Heart left ventricle (tissue), 16 donors: ENCODE results near the gene PPFIBP1. TPM values are rescaled to one million over a fixed set of nuclear protein-coding genes. Genes with fewer than 3 reads are reported as not detected.

Experiments
- ATAC-seq, 4 donors: fragments of 200-7000 bp; cut with Tn5 transposase; one replicate each; pipeline ENCODE4 v1.9.1; 2020 to 2022; ENCODE audit warnings: moderate library complexity in 4 of 4, mild to moderate bottlenecking in 3 of 4, moderate number of reproducible peaks in 1 of 4
- DNase-seq, 5 donors: peaks; one replicate each; pipeline ENCODE4 v3.0.0-alpha.2; 2020
- H3K27ac ChIP-seq, 12 donors: fragments of 200-600 bp; sonication (generic) in 4 of 12; one replicate each; pipeline versions ENCODE4 v1.5.0 to v1.8.0; 2016 to 2022; ENCODE audit warnings: mild to moderate bottlenecking in 2 of 12
- H3K27me3 ChIP-seq, 9 donors: fragments of 200-600 bp; sonication (generic) in 2 of 9; one replicate each; pipeline versions ENCODE4 v1.5.1 to v1.8.0; 2016 to 2022; ENCODE audit warnings: mild to moderate bottlenecking in 3 of 9
- H3K36me3 ChIP-seq, 9 donors: fragments of 200-600 bp; sonication (generic) in 2 of 9; one replicate each; pipeline versions ENCODE4 v1.5.0 to v1.8.0; 2018 to 2022; ENCODE audit warnings: mild to moderate bottlenecking in 2 of 9
- H3K4me1 ChIP-seq, 12 donors: fragments of 200-600 bp; sonication (generic) in 4 of 12; one replicate each; pipeline versions ENCODE4 v1.5.0 to v1.8.0; 2016 to 2022; ENCODE audit warnings: mild to moderate bottlenecking in 3 of 12
- H3K4me3 ChIP-seq, 12 donors: fragments of 200-600 bp; sonication (generic) in 4 of 12; one replicate each; pipeline versions ENCODE4 v1.5.0 to v1.8.0; 2017 to 2022; ENCODE audit warnings: mild to moderate bottlenecking in 9 of 12, moderate library complexity in 4 of 12
- H3K9me3 ChIP-seq, 12 donors: fragments of 200-600 bp; sonication (generic) in 4 of 12; one replicate each; pipeline versions ENCODE4 v1.5.0 to v1.8.0; 2016 to 2022; ENCODE audit warnings: mild to moderate bottlenecking in 1 of 12
- POLR2A ChIP-seq, 2 donors: fragments of 450-650 bp; IDR thresholded peaks; one replicate each; pipeline ENCODE4 v1.6.1; 2017; ENCODE audit warnings: antibody characterized with exemption in 2 of 2, mild to moderate bottlenecking in 2 of 2, moderate library complexity in 2 of 2
- WGBS, 4 donors: extraction: QIAGEN DNeasy Blood & Tissue Kit in 2 of 4; methylation state at CpG; one replicate each; pipeline versions ENCODE4 v1.1.5 to v1.1.7; 2013 to 2018; 5-methylcytosine and 5-hydroxymethylcytosine counted together
- intact Hi-C, 10 donors: fragments of 100-400 bp; cut with DNase I; formaldehyde crosslinking; loops; one replicate each; pipeline versions ENCODE4 v1.11.1 to v1.14.2; 2022
- polyA plus RNA-seq, 2 donors: library from polyadenylated mRNA; stranded (reverse); fragments of 200-250 nt; gene quantifications; one replicate each; pipeline ENCODE4 v1.2.3, GENCODE V29; 2013
- total RNA-seq, 9 donors: library from RNA; depleted of rRNA in 2 of 9; stranded (reverse); fragments of >200 nt in 2 of 9; fragmentation: NEBNext Ultra II Directional in 3 of 9; extraction: Animal tissue kit (Norgen Biotek cat#: 25700) in 3 of 9; gene quantifications; one replicate each; pipeline versions ENCODE4 v1.1.0 to v1.2.4, GENCODE V29; 2016 to 2023
- TF ChIP-seq, protein P1 (sequence below), 12 donors: fragments of 200-600 bp; sonication (generic) in 4 of 12; IDR thresholded peaks; one replicate each; pipeline versions ENCODE4 v1.5.0 to v1.8.0; 2018 to 2022; ENCODE audit warnings: antibody characterized with exemption in 12 of 12, mild to moderate bottlenecking in 5 of 12
- donor health status: ischemic (EF 13 %, LVEDD 7.1; RV severe dilation, severe dysfunction).
- donor health status: healthy with polysubstance abuse.
- donor health status: DM: no; HTN: yes; CAD: no.
- donor health status: DM: no; HTN: no; CAD: no.
- donor health status: ischemic (EF 25% LVEDD 6.9; RV normal size, moderate dysfunction).
- donor health status: ischemic (EF 25% LVEDD 5.7; RV mildly dilated, moderate dysfunction).
- donor health status: healthy.
- donor health status: DM: yes; HTN: yes; CAD: no.
- donor health status: ischemic (EF 35%, LVEDD 5.7; RV mildly dilated, moderate dysfunction).
- donor health status: nonischemic (EF 11% LVEDD 7.7; RV severe dilation, severe dysfunction).
- donor health status: DM: yes; HTN: yes; CAD: no.
- donor health status: PGD.
- donor health status: ischemic (EF 29% LVEDD 5.4; RV normal size, mild dysfunction).
- donor health status: nonischemic (EF 23%, LVEDD 6.1; RV moderate dilation, normal function).

PPFIBP1 gene
- total and polyA plus RNA-seq, 11 donors: 48.7 to 413 (median 265) TPM

GRCh38 chr12:27709212-27709931, 185.4 kb downstream of the PPFIBP1 start:
- 86 to 90% (median 89%) methylated on average over 12 of the region's 12 CpGs for WGBS, 4 donors
- no peak for DNase-seq

DNA sequence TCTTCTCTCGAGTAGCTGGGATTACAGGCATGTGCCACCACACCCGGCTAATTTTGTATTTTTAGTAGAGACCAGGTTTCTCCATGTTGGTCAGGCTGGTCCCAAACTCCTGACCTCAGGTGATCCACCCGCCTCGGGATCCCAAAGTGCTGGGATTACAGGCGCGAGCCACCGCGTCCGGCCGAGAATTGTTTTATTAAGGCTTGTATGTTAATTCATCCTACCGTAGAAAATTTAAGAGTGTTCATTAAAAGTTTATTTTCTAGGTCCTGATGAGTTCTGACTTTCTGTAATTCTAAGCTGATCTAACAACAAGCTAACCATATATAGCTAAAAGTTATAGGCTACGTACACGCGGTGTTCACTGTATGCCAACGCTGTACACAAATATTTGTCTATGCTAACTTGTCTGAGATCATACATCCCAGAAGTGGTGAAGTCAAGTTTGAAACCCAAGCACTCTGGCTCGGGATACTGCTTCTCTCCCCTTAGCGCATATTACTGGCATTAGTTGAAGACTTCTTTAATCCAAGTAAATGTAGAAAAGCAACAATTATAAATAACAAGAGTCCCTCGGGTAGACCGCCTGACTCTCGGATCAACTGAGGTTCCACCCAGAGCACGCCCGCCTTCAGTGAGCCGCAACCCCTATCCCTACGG, 186.1 kb downstream of the PPFIBP1 start:
- intact Hi-C loops: loop anchor here in 1 of 10 donors (5.0 to 10.0 kb wide), 2 partner anchors 72 to 695 kb away; partner anchors contain the start of genes KLHL42, MANSC4 and TM7SF3
- no peaks in the 10 kb centered on the region for H3K27me3 ChIP-seq
- TF ChIP-seq, protein P1, sequence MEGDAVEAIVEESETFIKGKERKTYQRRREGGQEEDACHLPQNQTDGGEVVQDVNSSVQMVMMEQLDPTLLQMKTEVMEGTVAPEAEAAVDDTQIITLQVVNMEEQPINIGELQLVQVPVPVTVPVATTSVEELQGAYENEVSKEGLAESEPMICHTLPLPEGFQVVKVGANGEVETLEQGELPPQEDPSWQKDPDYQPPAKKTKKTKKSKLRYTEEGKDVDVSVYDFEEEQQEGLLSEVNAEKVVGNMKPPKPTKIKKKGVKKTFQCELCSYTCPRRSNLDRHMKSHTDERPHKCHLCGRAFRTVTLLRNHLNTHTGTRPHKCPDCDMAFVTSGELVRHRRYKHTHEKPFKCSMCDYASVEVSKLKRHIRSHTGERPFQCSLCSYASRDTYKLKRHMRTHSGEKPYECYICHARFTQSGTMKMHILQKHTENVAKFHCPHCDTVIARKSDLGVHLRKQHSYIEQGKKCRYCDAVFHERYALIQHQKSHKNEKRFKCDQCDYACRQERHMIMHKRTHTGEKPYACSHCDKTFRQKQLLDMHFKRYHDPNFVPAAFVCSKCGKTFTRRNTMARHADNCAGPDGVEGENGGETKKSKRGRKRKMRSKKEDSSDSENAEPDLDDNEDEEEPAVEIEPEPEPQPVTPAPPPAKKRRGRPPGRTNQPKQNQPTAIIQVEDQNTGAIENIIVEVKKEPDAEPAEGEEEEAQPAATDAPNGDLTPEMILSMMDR (IDR thresholded peaks at IDR 0.05): no peak
- no peak for TF ChIP-seq POLR2A (IDR thresholded peaks at IDR 0.05)
- peaks cover 0 to 27% (median 15%) of the 10 kb centered on the region in 12 donors for H3K4me1 ChIP-seq
- no peaks in the 10 kb centered on the region for H3K9me3 ChIP-seq
- ATAC-seq (peak; percentile 43 to 56 (median 47)), DNase-seq (no peak)
- H3K36me3 ChIP-seq: peaks cover 0 to 11% (median under 1%) of the 10 kb centered on the region in 9 donors
- WGBS, 4 donors: 15 to 30% (median 17%) methylated on average over 24 of the region's 24 CpGs
- peak overlapping the region; percentile 2 to 92 (median 82) for H3K27ac ChIP-seq
- H3K4me3 ChIP-seq: peak overlapping the region; percentile 56 to 99 (median 84)

More at GRCh38 chr12:27709212-27709931, 185.4 kb downstream of the PPFIBP1 start:
- ATAC-seq: no peak
- H3K4me1 ChIP-seq: peaks cover 0 to 27% (median 15%) of the 10 kb centered on the region in 12 donors
- TF ChIP-seq, protein P1 (IDR thresholded peaks at IDR 0.05): no peak
- TF ChIP-seq POLR2A (IDR thresholded peaks at IDR 0.05): no peak
- no peaks in the 10 kb centered on the region for H3K9me3 ChIP-seq
- H3K27me3 ChIP-seq: no peaks in the 10 kb centered on the region
- intact Hi-C loops: loop anchor here in 1 of 10 donors (10.0 kb wide), 1 partner anchor 695 kb away; the partner anchor contains the start of gene TM7SF3
- H3K4me3 ChIP-seq: peak overlapping the region in 11 of 12 donors; percentile 56 to 98 (median 84)
- H3K27ac ChIP-seq: peak overlapping the region in 7 of 12 donors; percentile 72 to 86 (median 81)
- H3K36me3 ChIP-seq: peaks cover 0 to 4% (median 0%) of the 10 kb centered on the region in 9 donors

GRCh38 chr12:27710592-27711316, 186.7 kb downstream of the PPFIBP1 start, which contains the start of gene MRPS35:
MRPS35 (plus strand) TSS chr12:27710832; CDS start chr12:27710844, 12 bp downstream.
- intact Hi-C loops: loop anchor here in 1 of 10 donors (5.0 kb wide), 1 partner anchor 72 kb away; the partner anchor contains the start of genes KLHL42 and MANSC4
- Histone ChIP-seq H3K27me3 (no peaks in the 10 kb centered on the region), H3K4me3 (peak within 1 kb of the TSS; percentile 56 to 99 (median 84)), H3K27ac (peak within 1 kb of the TSS; percentile 6 to 92 (median 82)), H3K9me3 (no peaks in the 10 kb centered on the region), H3K36me3 (peaks cover 0 to 17% (median 8%) of the 10 kb centered on the region in 9 donors), H3K4me1 (peaks cover 0 to 27% (median 15%) of the 10 kb centered on the region in 12 donors)
- ATAC-seq (peak; percentile 98 to 99 (median 98)), DNase-seq (peak; percentile 94 to 96 (median 94))
- TF ChIP-seq, protein P1 (IDR thresholded peaks at IDR 0.05): peak in 1 of 12 donors; percentile 2
- TF ChIP-seq POLR2A (IDR thresholded peaks at IDR 0.05): peak in 1 of 2 donors; percentile 68
- WGBS, 4 donors: 0 to 1% (median 0%) methylated on average over 36 to 46 of the region's 46 CpGs
